Testis (tissue), 2 donors: Measurements from ENCODE around the gene PCDHGA1.

ENCODE experiments used
- POLR2A ChIP-seq: fragments of 450-650 bp; IDR thresholded peaks from one replicate; pipeline ENCODE4 v1.6.1; 2017; ENCODE audit warnings: antibody characterized with exemption, mild to moderate bottlenecking, moderate library complexity
- TF ChIP-seq, protein P1 (sequence below), 3 experiments: fragments of 450-650 bp in 2 of 3; fragments of 200-600 bp in 1 of 3; sonication (generic) in 1 of 3; IDR thresholded peaks; one replicate each; pipeline ENCODE4 v1.5.1; 2016 to 2019; ENCODE audit warnings: antibody characterized with exemption in 3 of 3, mild to moderate bottlenecking in 2 of 3, moderate library complexity in 1 of 3

DNA sequence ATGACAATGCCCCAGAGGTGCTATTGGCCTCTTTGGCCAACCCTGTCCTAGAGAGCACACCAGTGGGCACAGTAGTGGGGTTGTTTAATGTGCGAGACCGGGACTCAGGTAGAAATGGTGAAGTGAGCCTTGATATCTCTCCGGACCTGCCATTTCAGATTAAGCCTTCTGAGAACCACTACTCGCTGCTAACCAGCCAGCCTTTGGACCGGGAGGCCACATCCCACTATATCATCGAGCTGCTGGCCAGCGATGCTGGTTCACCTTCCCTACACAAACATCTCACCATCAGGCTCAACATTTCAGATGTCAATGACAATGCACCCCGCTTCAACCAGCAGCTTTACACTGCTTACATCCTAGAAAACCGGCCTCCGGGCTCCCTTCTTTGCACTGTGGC is 160.0 kb downstream of the PCDHGA1 start:
- TF ChIP-seq, protein P1, sequence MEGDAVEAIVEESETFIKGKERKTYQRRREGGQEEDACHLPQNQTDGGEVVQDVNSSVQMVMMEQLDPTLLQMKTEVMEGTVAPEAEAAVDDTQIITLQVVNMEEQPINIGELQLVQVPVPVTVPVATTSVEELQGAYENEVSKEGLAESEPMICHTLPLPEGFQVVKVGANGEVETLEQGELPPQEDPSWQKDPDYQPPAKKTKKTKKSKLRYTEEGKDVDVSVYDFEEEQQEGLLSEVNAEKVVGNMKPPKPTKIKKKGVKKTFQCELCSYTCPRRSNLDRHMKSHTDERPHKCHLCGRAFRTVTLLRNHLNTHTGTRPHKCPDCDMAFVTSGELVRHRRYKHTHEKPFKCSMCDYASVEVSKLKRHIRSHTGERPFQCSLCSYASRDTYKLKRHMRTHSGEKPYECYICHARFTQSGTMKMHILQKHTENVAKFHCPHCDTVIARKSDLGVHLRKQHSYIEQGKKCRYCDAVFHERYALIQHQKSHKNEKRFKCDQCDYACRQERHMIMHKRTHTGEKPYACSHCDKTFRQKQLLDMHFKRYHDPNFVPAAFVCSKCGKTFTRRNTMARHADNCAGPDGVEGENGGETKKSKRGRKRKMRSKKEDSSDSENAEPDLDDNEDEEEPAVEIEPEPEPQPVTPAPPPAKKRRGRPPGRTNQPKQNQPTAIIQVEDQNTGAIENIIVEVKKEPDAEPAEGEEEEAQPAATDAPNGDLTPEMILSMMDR (IDR thresholded peaks at IDR 0.05), result no peak
- TF ChIP-seq POLR2A, result no peak
